ENCODE results near the gene BPIFB3.

BPIFB3 gene

DNA sequence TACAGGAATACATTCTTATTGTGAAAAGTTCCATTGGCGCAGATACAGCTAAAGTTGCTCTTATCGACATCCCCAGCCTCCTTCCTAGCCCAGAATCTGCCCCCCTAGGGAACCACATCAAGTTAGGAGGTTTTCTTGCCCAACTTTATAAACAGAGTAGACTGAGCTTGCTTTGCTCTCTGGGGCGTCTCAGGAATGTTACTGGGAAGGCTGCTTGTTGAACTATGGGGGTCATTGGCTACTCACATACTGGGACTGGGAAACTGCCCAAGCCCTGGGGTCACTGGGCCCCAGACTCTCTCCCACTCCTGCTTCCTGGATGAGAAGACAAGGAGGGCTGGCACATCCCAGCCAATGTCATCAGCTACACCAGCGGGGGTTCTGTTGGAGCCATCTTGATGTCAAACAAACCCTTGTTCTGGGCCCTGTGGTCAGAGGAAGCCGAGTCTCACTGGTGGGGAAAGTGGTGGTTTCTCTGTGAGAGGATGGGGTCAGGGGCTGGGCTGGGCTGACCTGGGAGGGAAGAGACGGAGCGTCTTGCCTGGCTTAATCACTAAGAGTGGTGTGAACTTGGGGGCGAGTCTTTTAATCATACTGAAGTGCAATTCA is 51.7 kb downstream of the BPIFB3 start:
- TF ChIP-seq, protein P1, sequence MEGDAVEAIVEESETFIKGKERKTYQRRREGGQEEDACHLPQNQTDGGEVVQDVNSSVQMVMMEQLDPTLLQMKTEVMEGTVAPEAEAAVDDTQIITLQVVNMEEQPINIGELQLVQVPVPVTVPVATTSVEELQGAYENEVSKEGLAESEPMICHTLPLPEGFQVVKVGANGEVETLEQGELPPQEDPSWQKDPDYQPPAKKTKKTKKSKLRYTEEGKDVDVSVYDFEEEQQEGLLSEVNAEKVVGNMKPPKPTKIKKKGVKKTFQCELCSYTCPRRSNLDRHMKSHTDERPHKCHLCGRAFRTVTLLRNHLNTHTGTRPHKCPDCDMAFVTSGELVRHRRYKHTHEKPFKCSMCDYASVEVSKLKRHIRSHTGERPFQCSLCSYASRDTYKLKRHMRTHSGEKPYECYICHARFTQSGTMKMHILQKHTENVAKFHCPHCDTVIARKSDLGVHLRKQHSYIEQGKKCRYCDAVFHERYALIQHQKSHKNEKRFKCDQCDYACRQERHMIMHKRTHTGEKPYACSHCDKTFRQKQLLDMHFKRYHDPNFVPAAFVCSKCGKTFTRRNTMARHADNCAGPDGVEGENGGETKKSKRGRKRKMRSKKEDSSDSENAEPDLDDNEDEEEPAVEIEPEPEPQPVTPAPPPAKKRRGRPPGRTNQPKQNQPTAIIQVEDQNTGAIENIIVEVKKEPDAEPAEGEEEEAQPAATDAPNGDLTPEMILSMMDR (IDR thresholded peaks at IDR 0.05) = no peak

DNA sequence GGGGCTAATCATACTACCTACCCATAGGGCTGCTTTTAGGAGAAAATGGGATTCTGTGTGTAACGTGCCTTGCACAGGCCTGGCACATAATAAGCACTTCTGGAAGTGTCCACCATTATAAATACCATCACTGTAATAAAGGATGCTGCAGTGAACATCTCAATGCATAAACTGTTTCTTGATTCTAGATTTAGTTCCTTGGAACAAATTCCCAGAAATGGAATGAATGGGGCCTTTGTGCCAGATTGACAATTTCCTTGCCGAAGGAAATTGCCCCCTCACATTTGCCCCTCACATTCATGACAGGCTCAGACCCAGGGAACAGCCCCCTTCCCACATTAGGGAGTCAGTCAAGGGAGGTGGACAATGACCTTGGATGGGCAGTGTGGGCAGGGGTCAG is 55.0 kb downstream of the BPIFB3 start:
- TF ChIP-seq, protein P1 (IDR thresholded peaks at IDR 0.05) = no peak

DNA sequence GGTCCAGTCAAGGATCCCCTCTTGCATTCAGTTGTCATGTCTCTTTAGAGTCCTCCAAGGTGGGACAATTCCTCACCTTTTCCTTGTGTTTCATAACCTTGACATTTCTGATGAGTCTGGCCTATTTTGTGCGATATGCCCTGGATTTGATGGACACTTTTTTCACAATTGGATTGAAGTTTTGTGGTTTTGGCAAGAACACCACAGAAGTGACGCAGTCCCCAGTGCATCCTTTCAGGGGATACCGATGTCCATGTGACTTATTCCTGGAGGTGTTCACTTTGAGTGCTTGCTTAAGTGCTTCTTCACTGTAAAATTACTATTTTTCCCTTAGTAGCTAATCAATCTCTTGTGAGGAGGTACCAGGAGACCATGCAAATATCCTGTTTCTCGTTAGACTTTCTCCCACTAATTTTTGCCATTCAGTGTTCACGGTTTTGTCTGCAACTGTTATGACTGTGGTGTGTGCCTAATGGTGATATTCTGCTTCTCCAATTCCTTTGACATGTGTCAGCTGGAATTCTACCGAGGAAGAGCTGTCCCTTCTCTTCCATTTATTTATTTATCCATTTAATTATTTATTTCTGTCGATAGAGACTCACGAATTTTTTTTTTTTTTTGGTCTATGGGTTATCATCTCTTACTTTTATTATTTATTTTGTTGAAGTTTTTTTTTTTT is 56.6 kb downstream of the BPIFB3 start:
- TF ChIP-seq, protein P1 (IDR thresholded peaks at IDR 0.05) = no peak

DNA sequence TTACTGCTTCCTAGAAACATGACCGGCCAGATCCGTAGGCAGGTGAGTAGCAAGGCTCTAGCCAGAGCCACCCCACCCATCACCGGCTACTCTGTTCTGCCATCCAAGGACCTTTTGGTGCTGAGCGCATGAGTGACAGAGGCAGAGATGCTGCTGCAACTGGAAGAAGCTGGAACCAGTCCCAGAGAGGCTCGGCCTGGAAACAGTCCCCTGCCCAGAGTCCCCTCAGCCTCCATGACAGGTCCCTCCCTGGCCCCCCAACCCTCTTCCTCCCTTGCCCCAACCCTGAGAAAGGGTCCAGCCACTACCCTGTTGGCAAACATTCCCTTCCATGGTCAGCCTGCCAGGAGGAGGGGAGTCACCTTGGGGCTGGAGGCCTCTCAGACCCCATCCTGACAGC is 57.6 kb downstream of the BPIFB3 start:
- TF ChIP-seq, protein P1 (IDR thresholded peaks at IDR 0.05) = no peak

DNA sequence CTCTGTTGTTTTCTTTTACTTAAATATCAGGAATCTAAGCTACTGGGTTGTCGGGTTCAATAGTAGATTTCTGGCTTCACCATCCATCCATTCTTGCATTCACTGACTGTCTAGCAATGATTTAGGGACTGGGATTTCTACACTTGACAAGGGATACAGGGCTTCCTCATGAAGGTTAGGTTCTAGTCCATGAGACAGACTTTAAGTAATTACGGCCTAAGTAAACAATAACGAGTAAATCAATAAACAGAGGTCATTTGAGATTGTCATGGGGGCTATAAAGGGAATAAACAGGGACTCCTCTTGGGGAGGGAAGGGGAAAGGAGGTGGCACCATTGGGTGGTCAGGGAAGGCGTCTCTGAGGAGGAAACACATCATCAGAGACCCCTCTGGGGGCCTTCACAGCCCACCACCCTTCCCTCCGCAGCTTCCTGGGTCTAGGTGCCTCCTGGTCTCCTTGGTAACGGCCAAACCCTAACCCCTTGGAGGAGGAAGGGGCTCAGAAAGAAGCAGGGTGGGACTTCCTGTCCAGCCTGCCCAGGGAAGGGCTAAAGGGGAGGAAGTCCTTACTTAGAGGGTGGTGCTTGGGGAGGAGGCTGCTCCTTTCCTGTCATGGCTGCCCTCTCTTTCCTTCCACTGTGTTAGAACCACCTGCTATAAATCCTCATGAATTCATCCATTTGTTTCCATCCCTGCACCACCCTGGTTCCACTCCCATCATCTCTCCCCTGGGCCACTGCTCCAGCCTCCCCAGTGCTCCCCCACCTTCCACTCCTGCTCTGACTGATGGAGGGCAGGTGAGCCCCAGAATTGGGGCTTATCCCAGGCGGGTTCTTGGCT is 59.1 kb downstream of the BPIFB3 start:
- TF ChIP-seq, protein P1 (IDR thresholded peaks at IDR 0.05) = no peak

DNA sequence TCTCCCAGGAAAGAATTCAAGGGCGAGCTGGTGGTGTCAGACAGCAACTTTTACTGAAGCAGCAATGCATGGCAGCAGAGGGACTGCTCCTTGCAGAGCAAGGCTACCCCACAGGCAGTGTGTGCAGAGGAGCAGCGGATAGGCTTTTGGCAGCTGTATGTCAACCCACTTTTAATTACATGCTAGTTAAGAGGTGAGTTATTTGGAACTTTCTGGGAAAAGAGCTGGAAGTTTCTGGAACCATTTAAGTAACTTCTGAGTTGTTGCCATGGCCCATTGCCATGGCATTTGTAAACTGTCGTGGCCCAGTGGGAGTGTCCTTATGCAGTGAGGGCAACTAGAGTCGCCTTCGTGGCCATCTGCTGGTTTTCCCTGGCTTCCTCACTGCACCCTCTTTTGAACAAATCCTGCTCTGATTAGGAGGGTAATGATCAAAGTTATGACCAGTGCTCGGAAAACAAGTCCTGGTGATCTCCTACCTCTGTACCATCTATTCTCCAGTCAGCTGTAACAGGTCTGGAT is 59.7 kb downstream of the BPIFB3 start:
- TF ChIP-seq, protein P1 (IDR thresholded peaks at IDR 0.05) = no peak
